Ishikawa (cell line): ENCODE results near the gene KBTBD13.

Experiments
- CEBPB ChIP-seq: IDR thresholded peaks from 2 replicates; pipeline ENCODE4 v1.6.1; 2012
- CREB1 ChIP-seq: IDR thresholded peaks from 2 replicates; pipeline ENCODE4 v1.6.1; 2012; ENCODE audit warnings: low read depth
- EGR1 ChIP-seq: IDR thresholded peaks from 2 replicates; pipeline ENCODE4 v1.6.1; 2012
- EP300 ChIP-seq: IDR thresholded peaks from 2 replicates; pipeline ENCODE4 v1.6.1; 2012; ENCODE audit warnings: borderline replicate concordance
- FOXM1 ChIP-seq: IDR thresholded peaks from 2 replicates; pipeline ENCODE4 v1.6.1; 2012; ENCODE audit warnings: low read depth, borderline replicate concordance
- NFIC ChIP-seq: IDR thresholded peaks from 2 replicates; pipeline ENCODE4 v1.6.1; 2012
- RAD21 ChIP-seq: IDR thresholded peaks from 2 replicates; pipeline ENCODE4 v1.6.1; 2012; ENCODE audit warnings: low read depth
- TAF1 ChIP-seq: IDR thresholded peaks from 2 replicates; pipeline ENCODE4 v1.6.1; 2012; ENCODE audit warnings: low read depth, mild to moderate bottlenecking
- TCF12 ChIP-seq: IDR thresholded peaks from 2 replicates; pipeline ENCODE4 v1.6.1; 2012; ENCODE audit warnings: low read depth
- TEAD4 ChIP-seq: IDR thresholded peaks from 2 replicates; pipeline ENCODE4 v1.6.1; 2012
- YY1 ChIP-seq: IDR thresholded peaks from 2 replicates; pipeline ENCODE4 v1.6.1; 2012; ENCODE audit warnings: low read depth
- ZBTB7A ChIP-seq: IDR thresholded peaks from 2 replicates; pipeline ENCODE4 v1.6.1; 2012; ENCODE audit warnings: low read depth
- TF ChIP-seq, protein P1 (sequence below): IDR thresholded peaks from 2 replicates; pipeline ENCODE4 v1.6.1; 2012
- TF ChIP-seq, protein P2 (sequence below): IDR thresholded peaks from 2 replicates; pipeline ENCODE4 v1.6.1; 2012; ENCODE audit warnings: low read depth, mild to moderate bottlenecking

GRCh38 chr15:65110676-65111292 is 34.2 kb downstream of the KBTBD13 start:
- TF ChIP-seq, protein P1, sequence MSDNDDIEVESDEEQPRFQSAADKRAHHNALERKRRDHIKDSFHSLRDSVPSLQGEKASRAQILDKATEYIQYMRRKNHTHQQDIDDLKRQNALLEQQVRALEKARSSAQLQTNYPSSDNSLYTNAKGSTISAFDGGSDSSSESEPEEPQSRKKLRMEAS: no peak
- TF ChIP-seq RAD21 (no peak), TAF1 (no peak), EP300 (no peak), ZBTB7A (no peak), EGR1 (no peak), CEBPB (no peak), TEAD4 (no peak), YY1 (no peak), TCF12 (no peak), CREB1 (no peak), FOXM1 (no peak), NFIC (no peak)
- TF ChIP-seq, protein P2, sequence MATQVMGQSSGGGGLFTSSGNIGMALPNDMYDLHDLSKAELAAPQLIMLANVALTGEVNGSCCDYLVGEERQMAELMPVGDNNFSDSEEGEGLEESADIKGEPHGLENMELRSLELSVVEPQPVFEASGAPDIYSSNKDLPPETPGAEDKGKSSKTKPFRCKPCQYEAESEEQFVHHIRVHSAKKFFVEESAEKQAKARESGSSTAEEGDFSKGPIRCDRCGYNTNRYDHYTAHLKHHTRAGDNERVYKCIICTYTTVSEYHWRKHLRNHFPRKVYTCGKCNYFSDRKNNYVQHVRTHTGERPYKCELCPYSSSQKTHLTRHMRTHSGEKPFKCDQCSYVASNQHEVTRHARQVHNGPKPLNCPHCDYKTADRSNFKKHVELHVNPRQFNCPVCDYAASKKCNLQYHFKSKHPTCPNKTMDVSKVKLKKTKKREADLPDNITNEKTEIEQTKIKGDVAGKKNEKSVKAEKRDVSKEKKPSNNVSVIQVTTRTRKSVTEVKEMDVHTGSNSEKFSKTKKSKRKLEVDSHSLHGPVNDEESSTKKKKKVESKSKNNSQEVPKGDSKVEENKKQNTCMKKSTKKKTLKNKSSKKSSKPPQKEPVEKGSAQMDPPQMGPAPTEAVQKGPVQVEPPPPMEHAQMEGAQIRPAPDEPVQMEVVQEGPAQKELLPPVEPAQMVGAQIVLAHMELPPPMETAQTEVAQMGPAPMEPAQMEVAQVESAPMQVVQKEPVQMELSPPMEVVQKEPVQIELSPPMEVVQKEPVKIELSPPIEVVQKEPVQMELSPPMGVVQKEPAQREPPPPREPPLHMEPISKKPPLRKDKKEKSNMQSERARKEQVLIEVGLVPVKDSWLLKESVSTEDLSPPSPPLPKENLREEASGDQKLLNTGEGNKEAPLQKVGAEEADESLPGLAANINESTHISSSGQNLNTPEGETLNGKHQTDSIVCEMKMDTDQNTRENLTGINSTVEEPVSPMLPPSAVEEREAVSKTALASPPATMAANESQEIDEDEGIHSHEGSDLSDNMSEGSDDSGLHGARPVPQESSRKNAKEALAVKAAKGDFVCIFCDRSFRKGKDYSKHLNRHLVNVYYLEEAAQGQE: no peak
